Progenitor cell of endocrine pancreas (in vitro differentiated cells): ENCODE measurements around the gene FAM177B. TPM values are rescaled to one million over a fixed set of nuclear protein-coding genes. Genes with fewer than 3 reads are reported as not detected.

ENCODE experiments used
- DNase-seq: peaks from one replicate; pipeline ENCODE4 v3.0.0; 2021; ENCODE audit warnings: low spot score; ENCODE audit not compliant: unreplicated experiment
- H3K27ac Mint-ChIP-seq: 2 replicates; pipeline ENCODE4 v1.8.0; 2021; ENCODE audit warnings: mild to moderate bottlenecking, moderate library complexity, mixed read lengths
- H3K27me3 Mint-ChIP-seq: 2 replicates; pipeline ENCODE4 v1.8.0; 2021; ENCODE audit warnings: mixed read lengths
- H3K36me3 Mint-ChIP-seq: 2 replicates; pipeline ENCODE4 v1.8.0; 2022; ENCODE audit warnings: mixed read lengths; ENCODE audit not compliant: insufficient read depth
- H3K4me1 Mint-ChIP-seq: 2 replicates; pipeline ENCODE4 v1.8.0; 2021; ENCODE audit warnings: low read depth, mixed read lengths
- H3K4me3 Mint-ChIP-seq: 2 replicates; pipeline ENCODE4 v1.8.0; 2021; ENCODE audit warnings: low read depth, mild to moderate bottlenecking, moderate library complexity, mixed read lengths
- H3K9me3 Mint-ChIP-seq: 2 replicates; pipeline ENCODE4 v1.8.0; 2021; ENCODE audit warnings: low read depth, mixed read lengths
- total RNA-seq: library from RNA; stranded (reverse); gene quantifications from 2 replicates; pipeline ENCODE4 v1.2.1, GENCODE V29; 2021
- TF ChIP-seq, protein P1 (sequence below): fragments of 200-600 bp; sonication (generic); IDR thresholded peaks from one replicate; pipeline ENCODE4 v1.5.0; 2021; ENCODE audit warnings: antibody characterized with exemption, mild to moderate bottlenecking; ENCODE audit not compliant: unreplicated experiment

The FAM177B gene
- total RNA-seq, 1 donor from 2014 or later, result not detected

GRCh38 chr1:222711319-222712252, 25.4 kb upstream of the FAM177B start:
- Mint-ChIP-seq H3K36me3 (peaks cover 6% of the 10 kb centered on the region), H3K27ac (peak overlapping the region; percentile 67), H3K4me3 (peak overlapping the region; percentile 99), H3K27me3 (no peaks in the 10 kb centered on the region), H3K4me1 (peaks cover 10% of the 10 kb centered on the region), H3K9me3 (no peaks in the 10 kb centered on the region)
- TF ChIP-seq, protein P1, sequence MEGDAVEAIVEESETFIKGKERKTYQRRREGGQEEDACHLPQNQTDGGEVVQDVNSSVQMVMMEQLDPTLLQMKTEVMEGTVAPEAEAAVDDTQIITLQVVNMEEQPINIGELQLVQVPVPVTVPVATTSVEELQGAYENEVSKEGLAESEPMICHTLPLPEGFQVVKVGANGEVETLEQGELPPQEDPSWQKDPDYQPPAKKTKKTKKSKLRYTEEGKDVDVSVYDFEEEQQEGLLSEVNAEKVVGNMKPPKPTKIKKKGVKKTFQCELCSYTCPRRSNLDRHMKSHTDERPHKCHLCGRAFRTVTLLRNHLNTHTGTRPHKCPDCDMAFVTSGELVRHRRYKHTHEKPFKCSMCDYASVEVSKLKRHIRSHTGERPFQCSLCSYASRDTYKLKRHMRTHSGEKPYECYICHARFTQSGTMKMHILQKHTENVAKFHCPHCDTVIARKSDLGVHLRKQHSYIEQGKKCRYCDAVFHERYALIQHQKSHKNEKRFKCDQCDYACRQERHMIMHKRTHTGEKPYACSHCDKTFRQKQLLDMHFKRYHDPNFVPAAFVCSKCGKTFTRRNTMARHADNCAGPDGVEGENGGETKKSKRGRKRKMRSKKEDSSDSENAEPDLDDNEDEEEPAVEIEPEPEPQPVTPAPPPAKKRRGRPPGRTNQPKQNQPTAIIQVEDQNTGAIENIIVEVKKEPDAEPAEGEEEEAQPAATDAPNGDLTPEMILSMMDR, result no peak
- peak; percentile 27 for DNase-seq

GRCh38 chr1:222712253-222713090, 24.5 kb upstream of the FAM177B start, which contains the start of the genes AIDA and BROX:
Gene AIDA, minus strand, starts transcription at chr1:222712491. Its CDS starts 174 bp downstream, at chr1:222712317.
Gene BROX, plus strand, starts transcription at chr1:222712564. Its CDS starts 3,136 bp downstream, at chr1:222715700.
- peaks cover 10% of the 10 kb centered on the region for H3K4me1 Mint-ChIP-seq
- TF ChIP-seq, protein P1, result no peak
- H3K9me3 Mint-ChIP-seq, result no peaks in the 10 kb centered on the region
- peaks cover 3% of the 10 kb centered on the region for H3K36me3 Mint-ChIP-seq
- peak within 1 kb of the TSS; percentile 99 for H3K4me3 Mint-ChIP-seq
- DNase-seq, result peak; percentile 91
- peak within 1 kb of the TSS; percentile 100 for H3K27ac Mint-ChIP-seq
- H3K27me3 Mint-ChIP-seq, result no peaks in the 10 kb centered on the region

- Mint-ChIP-seq H3K27me3 (no peaks in the 10 kb centered on the region), H3K9me3 (no peaks in the 10 kb centered on the region), H3K36me3 (peaks cover 5% of the 10 kb centered on the region), H3K4me1 (peaks cover 10% of the 10 kb centered on the region), H3K4me3 (peak overlapping the region; percentile 99), H3K27ac (peak overlapping the region; percentile 100)
- TF ChIP-seq, protein P1, result no peak
- peak; percentile 87 for DNase-seq
Measured at GRCh38 chr1:222713091-222713961, 23.7 kb upstream of the FAM177B start.

DNA sequence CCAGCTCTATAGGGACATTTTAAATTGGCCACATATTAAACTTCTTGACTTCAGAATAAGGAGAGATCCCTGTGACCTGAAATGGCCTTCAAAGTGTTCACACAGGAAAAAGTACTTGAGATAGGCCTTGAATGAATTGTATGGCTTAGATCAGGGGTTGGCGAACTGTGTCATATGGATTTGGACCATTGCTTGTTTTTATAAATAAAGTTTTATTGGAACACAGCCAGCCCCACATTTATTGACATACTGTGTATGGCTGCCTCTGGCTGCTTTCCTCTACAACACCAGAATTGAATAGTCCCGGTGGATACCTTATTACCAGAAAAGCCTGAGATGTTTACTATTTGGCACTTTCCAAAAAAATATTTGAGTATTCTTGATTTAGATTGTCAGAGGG, 20.6 kb upstream of the FAM177B start:
- TF ChIP-seq, protein P1, result no peak
- DNase-seq, result no peak
- peaks cover 2% of the 10 kb centered on the region for H3K4me1 Mint-ChIP-seq
- no peak overlapping the region for H3K4me3 Mint-ChIP-seq
- H3K36me3 Mint-ChIP-seq, result peaks cover 14% of the 10 kb centered on the region
- H3K9me3 Mint-ChIP-seq, result no peaks in the 10 kb centered on the region
- H3K27me3 Mint-ChIP-seq, result no peaks in the 10 kb centered on the region
- no peak overlapping the region for H3K27ac Mint-ChIP-seq
